ENCODE results near the gene MAGEA3.

Gene MAGEA3

GRCh38 chrX:152738560-152738959, 40.0 kb downstream of the MAGEA3 start:
- DNase-seq, result no peak

All from CD4-positive, alpha-beta T cell treated with Interferon gamma for 1 hour (primary cell).